Nephron (organoid): Measurements from ENCODE around the gene HTT-AS.
"Not testable (repeated sequence)": the region's sequence is repeated elsewhere in the genome, so short reads cannot be mapped to it uniquely, and the experiment has no call there.

Source experiments
- H3K27ac Mint-ChIP-seq, 3 experiments: 2 replicates each; pipeline ENCODE4 v1.8.0; 2020; ENCODE audit warnings: mixed read lengths in 3 of 3, mild to moderate bottlenecking in 2 of 3, moderate library complexity in 1 of 3
- H3K27me3 Mint-ChIP-seq: 2 replicates; pipeline ENCODE4 v1.8.0; 2021; ENCODE audit warnings: low read depth, mild to moderate bottlenecking, moderate library complexity, mixed read lengths
- H3K36me3 Mint-ChIP-seq: 2 replicates; pipeline ENCODE4 v1.8.0; 2020; ENCODE audit warnings: low read depth, mixed read lengths
- H3K4me1 Mint-ChIP-seq: 2 replicates; pipeline ENCODE4 v1.8.0; 2020; ENCODE audit warnings: mixed read lengths
- H3K4me3 Mint-ChIP-seq, 3 experiments: 2 replicates each; pipeline ENCODE4 v1.8.0; 2020; ENCODE audit warnings: mild to moderate bottlenecking in 3 of 3, mixed read lengths in 3 of 3, moderate library complexity in 2 of 3
- H3K9me3 Mint-ChIP-seq: 2 replicates; pipeline ENCODE4 v1.8.0; 2020; ENCODE audit warnings: mixed read lengths
- TF ChIP-seq, protein P1 (sequence below), 3 experiments: fragments of 200-600 bp; sonication (generic); IDR thresholded peaks; one replicate each; pipeline ENCODE4 v1.5.0; 2021; ENCODE audit warnings: antibody characterized with exemption in 3 of 3; ENCODE audit not compliant: unreplicated experiment in 3 of 3

HTT-AS gene

DNA sequence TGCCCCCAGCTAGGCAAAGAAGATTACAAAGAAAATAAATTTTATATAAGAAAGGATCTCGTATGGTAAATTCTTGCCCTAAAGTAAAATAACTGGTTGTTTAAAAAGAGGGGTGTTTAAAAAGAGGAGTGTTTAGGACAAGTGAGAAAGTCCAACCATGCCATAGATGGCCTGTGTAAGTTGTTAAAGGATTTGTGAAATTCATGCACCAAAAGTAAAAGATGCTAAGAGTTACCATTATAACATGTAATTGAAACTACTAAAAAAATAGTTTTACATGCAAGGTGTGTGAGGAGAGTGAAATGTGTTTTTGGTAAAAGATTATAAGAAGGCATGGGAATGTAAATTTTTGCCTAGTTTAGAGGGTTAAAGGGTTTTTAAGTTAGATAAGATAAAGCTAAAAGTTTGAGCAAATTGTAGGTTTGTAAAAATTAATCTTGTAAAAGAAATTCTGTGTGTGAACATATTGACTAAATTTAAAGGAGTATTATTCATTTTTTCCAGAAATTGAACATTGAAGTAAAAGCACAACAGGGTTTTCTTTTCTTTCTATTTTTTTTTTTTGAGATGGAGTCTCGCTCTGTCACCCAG, 20.1 kb downstream of the HTT-AS start:
- Mint-ChIP-seq H3K4me3 (no peak overlapping the region), H3K27ac (no peak overlapping the region), H3K9me3 (peaks cover 29% of the 10 kb centered on the region), H3K4me1 (no peaks in the 10 kb centered on the region), H3K27me3 (no peaks in the 10 kb centered on the region), H3K36me3 (peaks cover 5% of the 10 kb centered on the region)
- TF ChIP-seq, protein P1, sequence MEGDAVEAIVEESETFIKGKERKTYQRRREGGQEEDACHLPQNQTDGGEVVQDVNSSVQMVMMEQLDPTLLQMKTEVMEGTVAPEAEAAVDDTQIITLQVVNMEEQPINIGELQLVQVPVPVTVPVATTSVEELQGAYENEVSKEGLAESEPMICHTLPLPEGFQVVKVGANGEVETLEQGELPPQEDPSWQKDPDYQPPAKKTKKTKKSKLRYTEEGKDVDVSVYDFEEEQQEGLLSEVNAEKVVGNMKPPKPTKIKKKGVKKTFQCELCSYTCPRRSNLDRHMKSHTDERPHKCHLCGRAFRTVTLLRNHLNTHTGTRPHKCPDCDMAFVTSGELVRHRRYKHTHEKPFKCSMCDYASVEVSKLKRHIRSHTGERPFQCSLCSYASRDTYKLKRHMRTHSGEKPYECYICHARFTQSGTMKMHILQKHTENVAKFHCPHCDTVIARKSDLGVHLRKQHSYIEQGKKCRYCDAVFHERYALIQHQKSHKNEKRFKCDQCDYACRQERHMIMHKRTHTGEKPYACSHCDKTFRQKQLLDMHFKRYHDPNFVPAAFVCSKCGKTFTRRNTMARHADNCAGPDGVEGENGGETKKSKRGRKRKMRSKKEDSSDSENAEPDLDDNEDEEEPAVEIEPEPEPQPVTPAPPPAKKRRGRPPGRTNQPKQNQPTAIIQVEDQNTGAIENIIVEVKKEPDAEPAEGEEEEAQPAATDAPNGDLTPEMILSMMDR (IDR thresholded peaks at IDR 0.05; ENCODE audit: unreplicated experiment in 3 of 3): no peak

DNA sequence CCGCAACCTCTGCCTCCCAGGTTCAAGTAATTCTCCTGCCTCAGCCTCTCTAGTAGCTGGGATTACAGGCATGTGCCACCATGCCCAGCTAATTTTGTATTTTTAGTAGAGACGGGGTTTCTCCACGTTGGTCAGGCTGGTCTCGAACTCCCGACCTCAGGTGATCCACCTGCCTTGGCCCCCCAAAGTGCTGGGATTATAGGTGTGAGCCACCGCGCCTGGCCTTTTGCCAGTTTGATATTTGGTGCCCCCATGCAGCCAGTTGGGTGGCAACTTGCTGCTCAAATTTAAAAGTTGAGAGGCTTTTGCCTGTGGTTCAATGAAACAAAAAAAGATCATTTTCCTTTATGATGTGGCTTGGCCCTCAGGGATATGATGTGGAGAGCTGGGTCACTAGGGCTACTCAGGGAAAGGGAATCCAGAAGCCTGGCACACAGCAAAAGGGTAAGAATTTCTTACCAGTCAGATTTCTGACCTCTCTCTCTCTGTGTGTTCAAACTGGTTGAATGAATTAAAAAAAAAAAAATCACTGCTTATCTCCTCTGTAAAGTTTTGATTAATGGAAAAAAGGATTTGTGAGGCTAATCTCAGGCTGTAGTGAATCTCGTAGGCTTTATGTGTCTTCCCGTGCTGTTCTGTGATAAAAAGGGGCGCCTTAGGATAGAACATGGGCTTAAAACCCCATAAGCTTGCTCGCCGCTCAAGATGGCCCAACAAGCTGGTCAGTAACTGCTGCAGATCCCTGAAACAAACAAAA, 23.0 kb downstream of the HTT-AS start:
- H3K4me1 Mint-ChIP-seq, H3K4me3 Mint-ChIP-seq, H3K36me3 Mint-ChIP-seq, H3K27me3 Mint-ChIP-seq, H3K27ac Mint-ChIP-seq: not testable (repeated sequence)
- peaks cover 24% of the 10 kb centered on the region for H3K9me3 Mint-ChIP-seq

DNA sequence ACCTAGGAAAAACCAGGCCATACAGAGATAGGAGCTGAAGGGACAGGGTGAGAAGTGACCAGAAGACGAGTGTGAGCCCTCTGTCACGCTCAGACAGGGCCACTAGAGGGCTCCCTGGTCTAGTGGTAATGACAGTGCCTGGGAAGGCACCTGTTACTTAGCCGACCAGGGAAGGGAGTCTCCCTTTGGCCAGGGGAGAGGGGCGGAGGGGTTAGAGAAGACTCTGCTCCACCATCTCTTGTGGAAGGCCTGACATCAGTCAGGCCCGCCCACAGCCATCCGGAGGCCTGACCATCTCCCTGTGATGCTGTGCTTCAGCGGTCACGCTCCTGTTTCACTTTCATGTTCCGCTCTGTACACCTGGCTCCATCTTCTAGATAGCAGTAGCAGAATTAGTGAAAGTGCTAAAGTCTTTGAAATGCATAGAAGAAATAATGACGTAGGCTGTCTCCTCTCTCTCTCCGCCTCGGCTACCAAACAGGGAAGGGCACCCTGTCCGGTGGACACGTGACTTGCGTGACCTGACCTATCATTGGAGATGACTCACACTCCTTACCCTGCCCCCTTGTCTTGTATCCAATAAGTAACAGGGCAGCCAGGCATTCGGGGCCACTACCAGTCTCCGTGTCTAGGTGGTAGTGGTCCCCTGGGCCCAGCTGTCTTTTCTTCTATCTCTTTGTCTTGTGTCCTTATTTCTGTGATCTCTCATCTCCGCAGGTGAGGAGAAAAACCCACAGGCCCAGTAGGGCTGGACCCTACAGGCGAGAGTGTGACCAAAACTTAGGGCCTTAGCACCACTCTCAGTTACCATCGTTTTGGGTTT, 26.7 kb downstream of the HTT-AS start:
- Mint-ChIP-seq H3K9me3 (peaks cover 7% of the 10 kb centered on the region), H3K27me3 (peaks cover 9% of the 10 kb centered on the region), H3K27ac (no peak overlapping the region), H3K4me3 (no peak overlapping the region), H3K36me3 (no peaks in the 10 kb centered on the region), H3K4me1 (no peaks in the 10 kb centered on the region)
- TF ChIP-seq, protein P1 (IDR thresholded peaks at IDR 0.05; ENCODE audit: unreplicated experiment in 3 of 3): peak; percentile 72 to 80 (median 74)

DNA sequence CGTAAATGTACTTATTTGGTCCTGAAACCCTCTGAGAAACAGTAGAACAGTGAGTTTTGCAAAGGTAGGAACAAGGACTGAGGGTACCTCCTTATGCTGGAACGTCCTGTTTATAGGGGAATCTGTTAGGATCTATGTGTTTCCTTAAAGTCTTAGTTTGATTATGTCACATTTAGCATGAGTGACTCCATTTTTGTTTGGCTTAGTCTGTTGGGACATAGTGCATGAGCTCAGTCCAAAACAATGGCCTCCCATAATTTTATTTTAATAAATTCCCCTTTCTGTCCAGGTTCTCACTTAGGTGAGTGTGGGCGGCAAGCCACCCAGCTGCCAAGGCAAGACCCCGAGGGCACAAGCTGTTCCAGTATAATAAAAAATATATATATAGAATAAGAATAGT, 27.7 kb downstream of the HTT-AS start:
- Mint-ChIP-seq H3K27ac (no peak overlapping the region), H3K27me3 (peaks cover 16% of the 10 kb centered on the region)

DNA sequence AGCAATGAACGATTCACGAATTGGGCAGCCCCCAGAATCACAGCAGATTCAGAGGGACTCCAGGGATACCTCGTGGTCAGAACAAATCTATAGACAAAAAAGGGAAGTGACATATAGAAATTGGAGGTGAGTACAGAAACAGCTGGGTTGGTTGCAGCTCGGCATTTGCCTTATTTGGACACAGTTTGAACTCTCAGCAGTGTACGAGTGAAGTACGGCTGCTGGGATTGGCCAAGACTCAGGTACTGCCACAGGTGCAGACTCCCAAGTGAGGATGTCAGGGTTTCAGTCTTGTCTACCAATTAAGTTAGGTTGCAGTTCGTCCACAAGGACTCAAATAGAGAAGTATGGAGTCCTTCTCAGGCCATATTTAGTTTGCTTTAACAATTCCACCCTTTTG, 28.2 kb downstream of the HTT-AS start:
- Mint-ChIP-seq H3K27ac (no peak overlapping the region), H3K4me1 (peaks cover 4% of the 10 kb centered on the region), H3K27me3 (peaks cover 16% of the 10 kb centered on the region), H3K4me3 (no peak overlapping the region), H3K9me3 (no peaks in the 10 kb centered on the region), H3K36me3 (no peaks in the 10 kb centered on the region)
- TF ChIP-seq, protein P1 (IDR thresholded peaks at IDR 0.05; ENCODE audit: unreplicated experiment in 3 of 3): no peak

More for the DNA sequence above, 27.7 kb downstream of the HTT-AS start:
- TF ChIP-seq, protein P1 (IDR thresholded peaks at IDR 0.05; ENCODE audit: unreplicated experiment in 3 of 3): no peak
- Mint-ChIP-seq H3K4me1 (peaks cover 4% of the 10 kb centered on the region), H3K36me3 (no peaks in the 10 kb centered on the region), H3K9me3 (no peaks in the 10 kb centered on the region), H3K4me3 (no peak overlapping the region)
